Ovary (tissue), 3 donors: ENCODE results near the gene TACR1.

Experiments
- POLR2A ChIP-seq: fragments of 450-650 bp; IDR thresholded peaks from one replicate; pipeline ENCODE4 v1.6.1; 2017; ENCODE audit warnings: antibody characterized with exemption, mild to moderate bottlenecking, moderate library complexity
- TF ChIP-seq, protein P1 (sequence below), 3 donors: fragments of 450-650 bp in 2 of 3; fragments of 200-600 bp in 1 of 3; IDR thresholded peaks; one replicate each; pipeline versions ENCODE4 v1.5.1 to v1.8.0; 2016 to 2022; ENCODE audit warnings: antibody characterized with exemption in 3 of 3, mild to moderate bottlenecking in 1 of 3
- donor health status: DM: no; HTN: no; CAD: no.

GRCh38 chr2:75077909-75078308 lies 121.4 kb downstream of the TACR1 start:
- no peak for TF ChIP-seq POLR2A
- TF ChIP-seq, protein P1, sequence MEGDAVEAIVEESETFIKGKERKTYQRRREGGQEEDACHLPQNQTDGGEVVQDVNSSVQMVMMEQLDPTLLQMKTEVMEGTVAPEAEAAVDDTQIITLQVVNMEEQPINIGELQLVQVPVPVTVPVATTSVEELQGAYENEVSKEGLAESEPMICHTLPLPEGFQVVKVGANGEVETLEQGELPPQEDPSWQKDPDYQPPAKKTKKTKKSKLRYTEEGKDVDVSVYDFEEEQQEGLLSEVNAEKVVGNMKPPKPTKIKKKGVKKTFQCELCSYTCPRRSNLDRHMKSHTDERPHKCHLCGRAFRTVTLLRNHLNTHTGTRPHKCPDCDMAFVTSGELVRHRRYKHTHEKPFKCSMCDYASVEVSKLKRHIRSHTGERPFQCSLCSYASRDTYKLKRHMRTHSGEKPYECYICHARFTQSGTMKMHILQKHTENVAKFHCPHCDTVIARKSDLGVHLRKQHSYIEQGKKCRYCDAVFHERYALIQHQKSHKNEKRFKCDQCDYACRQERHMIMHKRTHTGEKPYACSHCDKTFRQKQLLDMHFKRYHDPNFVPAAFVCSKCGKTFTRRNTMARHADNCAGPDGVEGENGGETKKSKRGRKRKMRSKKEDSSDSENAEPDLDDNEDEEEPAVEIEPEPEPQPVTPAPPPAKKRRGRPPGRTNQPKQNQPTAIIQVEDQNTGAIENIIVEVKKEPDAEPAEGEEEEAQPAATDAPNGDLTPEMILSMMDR (IDR thresholded peaks at IDR 0.05): no peak
